Stimulated activated CD4-positive, alpha-beta T cell treated with anti-CD3 and anti-CD28 coated beads, Interleukin-4, amount 100 ng/mL, for 48 hours (primary cell): ENCODE measurements around the gene TNK1.

Experiments used
- DNase-seq, 2 donors: peaks; one replicate each; pipeline ENCODE4 v3.0.0-alpha.2; 2020; ENCODE audit warnings: low read depth in 2 of 2

TNK1 gene

GRCh38 chr17:7391307-7391706, 10.4 kb downstream of the TNK1 start:
- no peak for DNase-seq

- DNase-seq, result no peak
These were observed 12.1 kb downstream of the TNK1 start for GRCh38 chr17:7392696-7393612.

GRCh38 chr17:7393613-7394451, 12.9 kb downstream of the TNK1 start:
- DNase-seq, result peak in 1 of 2 donors; percentile 27

DNA sequence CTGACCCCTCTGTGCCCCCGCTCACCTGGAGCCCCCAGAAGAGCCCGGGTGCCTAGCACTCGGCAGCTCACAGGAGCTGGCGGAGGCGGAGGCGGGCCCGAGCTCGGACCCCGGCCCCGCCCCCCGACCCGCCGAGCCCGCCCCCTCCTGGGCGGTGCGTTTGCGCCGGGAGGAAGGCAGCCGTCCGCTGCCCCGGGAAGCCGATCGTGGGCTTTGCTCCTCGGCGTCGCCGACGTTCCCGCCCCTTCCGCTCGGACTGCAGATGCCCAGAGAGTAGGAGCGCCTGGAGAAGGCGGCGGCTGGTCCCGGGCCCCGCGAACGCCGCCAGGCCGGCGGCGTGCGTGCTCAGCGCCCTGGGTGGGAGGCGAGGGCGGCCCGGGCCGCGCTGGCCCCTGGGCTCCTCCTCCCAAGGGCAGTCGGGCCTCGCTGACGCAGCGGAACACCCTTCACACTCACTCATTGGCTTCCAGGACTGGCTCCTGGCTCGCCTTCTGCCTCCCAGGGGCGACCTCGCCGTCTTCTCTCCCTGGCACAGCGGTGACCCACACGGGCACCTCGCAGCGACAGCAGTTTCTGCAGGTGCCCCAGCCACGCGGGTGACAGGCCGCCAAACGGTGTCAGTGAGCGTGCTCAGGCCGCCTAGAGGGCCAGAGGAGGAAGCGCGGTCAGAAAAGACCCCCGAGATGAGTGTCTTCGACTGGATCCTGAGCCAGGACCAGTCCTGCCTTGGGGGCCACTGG, 13.7 kb downstream of the TNK1 start, which contains the start of gene PLSCR3:
Gene PLSCR3, minus strand, starts transcription at position 74 of the 740 bp plus-strand sequence. CDS start 415 bp downstream, outside the sequence.
- peak; percentile 80 to 83 for DNase-seq

GRCh38 chr17:7396147-7396546, 15.3 kb downstream of the TNK1 start:
- DNase-seq, result no peak

GRCh38 chr17:7398612-7399011, 17.7 kb downstream of the TNK1 start:
- DNase-seq, result no peak

GRCh38 chr17:7403043-7403726, 22.3 kb downstream of the TNK1 start:
- no peak for DNase-seq

- DNase-seq, result no peak
These were observed 22.8 kb downstream of the TNK1 start for GRCh38 chr17:7403727-7403976.

GRCh38 chr17:7403977-7404736, 23.3 kb downstream of the TNK1 start, which contains the start of gene TMEM256:
TSS of gene TMEM256 (minus strand) at chr17:7404097. CDS start at chr17:7404084, 13 bp downstream.
- peak; percentile 94 to 95 for DNase-seq

- peak in 1 of 2 donors; percentile 53 for DNase-seq
These were observed 24.0 kb downstream of the TNK1 start for GRCh38 chr17:7404737-7405349.

GRCh38 chr17:7405350-7406234, 24.7 kb downstream of the TNK1 start:
- no peak for DNase-seq

- DNase-seq, result no peak
These were observed 25.4 kb downstream of the TNK1 start for GRCh38 chr17:7406235-7406825.

GRCh38 chr17:7407082-7407481, 26.2 kb downstream of the TNK1 start:
- DNase-seq, result no peak

DNA sequence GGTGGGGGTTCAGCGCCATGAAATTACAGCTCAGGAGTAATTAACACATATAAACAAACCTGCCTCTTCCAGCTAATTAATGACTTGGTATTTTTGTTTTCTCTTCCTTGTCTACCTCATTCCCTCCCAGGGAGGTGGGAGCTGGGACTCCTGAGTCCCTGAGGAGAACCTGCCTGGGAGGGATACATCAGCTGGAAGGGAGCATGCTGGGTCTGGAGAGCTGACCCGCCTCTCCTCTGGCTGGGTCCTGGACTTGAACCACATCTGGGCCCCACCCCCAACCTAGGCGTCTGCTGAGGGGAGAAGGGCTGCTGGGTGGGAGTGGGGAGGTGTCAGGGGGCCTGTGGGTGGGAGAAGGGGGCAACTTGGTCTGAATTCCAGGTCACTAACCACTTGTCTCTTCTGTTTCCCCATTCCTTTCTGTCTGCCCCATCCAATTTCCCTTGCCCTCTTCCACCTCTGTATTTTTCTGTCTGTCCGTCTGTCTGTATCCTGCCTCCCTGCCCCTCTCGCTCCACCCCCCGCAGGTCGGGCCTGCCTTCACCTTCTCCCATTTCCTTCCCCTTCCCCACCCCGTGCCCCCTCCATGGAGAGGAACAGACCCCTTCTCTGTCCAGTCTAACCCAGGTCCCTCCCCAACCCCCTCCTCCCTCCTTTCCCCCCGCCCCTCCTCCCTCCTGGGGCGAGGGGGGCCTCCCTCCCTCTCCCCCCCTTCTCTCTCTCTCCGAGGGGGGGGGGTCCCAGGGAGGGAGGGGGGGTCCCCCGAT, 26.8 kb downstream of the TNK1 start, which contains the start of gene NLGN2:
Gene NLGN2, plus strand, starts transcription at position 361 of the 767 bp plus-strand sequence. CDS start 411 bp downstream, outside the sequence.
- DNase-seq, result no peak

- no peak for DNase-seq
These were observed 27.4 kb downstream of the TNK1 start for GRCh38 chr17:7408252-7408727.

DNA sequence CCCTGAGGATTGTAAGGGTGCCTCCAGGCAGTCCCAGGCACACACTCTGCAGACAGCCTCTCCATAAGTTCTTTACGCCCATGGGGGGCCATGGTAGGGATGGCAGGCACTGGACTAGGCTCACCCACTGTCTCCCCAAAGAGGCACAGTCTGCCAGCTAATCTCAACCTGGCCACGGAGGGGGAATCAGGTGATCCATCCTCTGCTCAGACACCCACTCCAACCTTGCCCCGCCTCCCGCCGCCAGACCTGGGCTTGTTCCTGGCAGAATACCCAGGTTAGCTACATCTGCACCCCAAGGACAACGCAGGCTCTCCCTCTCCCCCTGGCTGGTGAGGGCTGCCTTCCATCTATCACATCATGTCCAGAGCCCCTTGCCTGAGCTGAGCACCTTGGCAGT, 28.0 kb downstream of the TNK1 start:
- no peak for DNase-seq

DNA sequence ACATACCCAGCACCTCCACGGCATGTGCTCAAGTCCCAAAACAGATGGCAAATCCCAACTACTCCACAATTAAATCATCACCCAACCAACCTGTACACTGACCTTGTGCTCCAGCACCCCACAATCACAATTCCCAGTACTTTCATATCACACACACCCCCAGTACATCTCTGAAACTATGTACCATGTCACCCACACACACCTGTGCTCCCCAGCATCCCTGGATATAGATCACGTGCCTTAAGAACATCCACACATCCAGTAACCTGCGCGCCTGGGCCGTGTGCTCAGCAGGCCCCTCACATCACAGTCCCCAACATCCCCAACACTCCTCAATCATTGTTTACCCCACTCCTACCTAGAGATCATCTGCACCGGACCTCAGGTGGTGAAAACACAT, 28.8 kb downstream of the TNK1 start:
- DNase-seq, result no peak
